Stimulated activated CD8-positive, alpha-beta memory T cell treated with anti-CD3 and anti-CD28 coated beads, Interleukin-15, amount 100 ng/mL, for 4 hours (primary cell): ENCODE results near the gene PHF2.

ENCODE experiments used
- DNase-seq, 2 donors: peaks; one replicate each; pipeline ENCODE4 v3.0.0-alpha.2; 2020; ENCODE audit warnings: low read depth in 2 of 2

PHF2 gene

GRCh38 chr9:93701494-93702218, 125.3 kb downstream of the PHF2 start:
- no peak for DNase-seq

- no peak for DNase-seq
These were observed 125.9 kb downstream of the PHF2 start for GRCh38 chr9:93702261-93702660.

GRCh38 chr9:93708289-93708986, 132.1 kb downstream of the PHF2 start:
- no peak for DNase-seq

GRCh38 chr9:93708987-93709302, 132.6 kb downstream of the PHF2 start:
- no peak for DNase-seq

GRCh38 chr9:93709600-93710369, 133.4 kb downstream of the PHF2 start:
- DNase-seq: no peak

- no peak for DNase-seq
These were observed 134.0 kb downstream of the PHF2 start for GRCh38 chr9:93710370-93710723.

- DNase-seq: no peak
These were observed 134.6 kb downstream of the PHF2 start for GRCh38 chr9:93711002-93711401.

- DNase-seq: no peak
These were observed 136.5 kb downstream of the PHF2 start for GRCh38 chr9:93712896-93713295.

GRCh38 chr9:93713716-93714115, 137.3 kb downstream of the PHF2 start:
- DNase-seq: no peak

- no peak for DNase-seq
These were observed 145.1 kb downstream of the PHF2 start for GRCh38 chr9:93721417-93721965.

GRCh38 chr9:93724852-93725251, 148.5 kb downstream of the PHF2 start:
- no peak for DNase-seq

- no peak for DNase-seq
These were observed 149.0 kb downstream of the PHF2 start for GRCh38 chr9:93725382-93725781.

GRCh38 chr9:93726147-93726546, 149.8 kb downstream of the PHF2 start:
- DNase-seq: no peak
